A204.1 (cell line): Measurements from ENCODE around the gene ZW10.

Source experiments
- FAIRE-seq: peaks from 2 replicates; lab custom pipeline; 2012; peaks lifted over from hg19 to GRCh38; lab: Jason Lieb, UNC

Gene ZW10

GRCh38 chr11:113697756-113698407 lies 75.6 kb downstream of the ZW10 start:
- FAIRE-seq = no peak

- FAIRE-seq = no peak
These were observed 76.4 kb downstream of the ZW10 start for GRCh38 chr11:113697111-113697510.

- FAIRE-seq = no peak
These were observed 78.3 kb downstream of the ZW10 start for GRCh38 chr11:113695207-113695606.

GRCh38 chr11:113694390-113694789 lies 79.1 kb downstream of the ZW10 start:
- no peak for FAIRE-seq

- no peak for FAIRE-seq
These were observed 80.5 kb downstream of the ZW10 start for GRCh38 chr11:113693030-113693429.

GRCh38 chr11:113690619-113691569 lies 82.6 kb downstream of the ZW10 start:
- no peak for FAIRE-seq

- no peak for FAIRE-seq
These were observed 83.5 kb downstream of the ZW10 start for GRCh38 chr11:113689768-113690618.

GRCh38 chr11:113685654-113686359 lies 87.7 kb downstream of the ZW10 start:
- FAIRE-seq = no peak

GRCh38 chr11:113684496-113684895 lies 89.0 kb downstream of the ZW10 start:
- no peak for FAIRE-seq

- no peak for FAIRE-seq
These were observed 89.9 kb downstream of the ZW10 start for GRCh38 chr11:113683481-113684046.
